Activated naive CD4-positive, alpha-beta T cell (primary cell): ENCODE measurements around the gene ROR1.

Experiments used
- DNase-seq, 4 experiments: peaks; one replicate each; lab custom pipeline; 2025; lab: John Stamatoyannopoulos, UW

Gene ROR1

GRCh38 chr1:64060611-64061302, 286.9 kb downstream of the ROR1 start:
- DNase-seq: no peak

- DNase-seq: no peak
Observed at GRCh38 chr1:64061430-64062104, 287.8 kb downstream of the ROR1 start.

GRCh38 chr1:64062529-64062928, 288.7 kb downstream of the ROR1 start:
- DNase-seq: no peak

DNA sequence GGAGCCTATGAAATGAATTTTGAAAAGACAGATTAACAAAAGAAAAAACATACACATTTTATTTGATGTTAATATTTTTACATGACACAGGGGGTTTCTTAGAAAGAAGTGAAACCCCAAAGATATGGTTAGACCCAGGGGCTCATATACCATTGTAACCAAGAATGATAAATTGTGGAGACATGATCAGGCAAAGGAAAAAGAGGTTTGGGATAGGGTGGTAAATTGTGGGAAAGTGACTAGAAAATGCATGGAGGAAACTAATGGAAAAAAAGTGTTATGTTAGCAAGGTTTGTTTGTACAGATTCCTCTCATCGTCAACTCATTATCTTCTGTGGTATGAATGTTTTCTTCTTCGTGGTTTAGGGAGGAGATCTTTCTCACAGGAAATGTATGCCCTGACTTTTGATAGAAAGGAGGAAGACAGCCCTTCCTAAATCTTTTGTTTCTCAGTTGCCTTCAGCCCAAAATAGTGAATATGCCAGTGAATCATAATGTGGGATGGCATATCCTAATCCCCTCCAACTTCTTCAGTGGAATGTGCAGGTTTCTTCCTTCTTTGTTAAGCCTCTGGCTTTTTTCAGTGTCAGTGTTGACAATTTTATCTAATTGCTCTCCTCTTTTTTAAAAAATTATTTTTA, 289.2 kb downstream of the ROR1 start:
- no peak for DNase-seq

- no peak for DNase-seq
Observed at GRCh38 chr1:64065571-64065970, 291.8 kb downstream of the ROR1 start.

DNA sequence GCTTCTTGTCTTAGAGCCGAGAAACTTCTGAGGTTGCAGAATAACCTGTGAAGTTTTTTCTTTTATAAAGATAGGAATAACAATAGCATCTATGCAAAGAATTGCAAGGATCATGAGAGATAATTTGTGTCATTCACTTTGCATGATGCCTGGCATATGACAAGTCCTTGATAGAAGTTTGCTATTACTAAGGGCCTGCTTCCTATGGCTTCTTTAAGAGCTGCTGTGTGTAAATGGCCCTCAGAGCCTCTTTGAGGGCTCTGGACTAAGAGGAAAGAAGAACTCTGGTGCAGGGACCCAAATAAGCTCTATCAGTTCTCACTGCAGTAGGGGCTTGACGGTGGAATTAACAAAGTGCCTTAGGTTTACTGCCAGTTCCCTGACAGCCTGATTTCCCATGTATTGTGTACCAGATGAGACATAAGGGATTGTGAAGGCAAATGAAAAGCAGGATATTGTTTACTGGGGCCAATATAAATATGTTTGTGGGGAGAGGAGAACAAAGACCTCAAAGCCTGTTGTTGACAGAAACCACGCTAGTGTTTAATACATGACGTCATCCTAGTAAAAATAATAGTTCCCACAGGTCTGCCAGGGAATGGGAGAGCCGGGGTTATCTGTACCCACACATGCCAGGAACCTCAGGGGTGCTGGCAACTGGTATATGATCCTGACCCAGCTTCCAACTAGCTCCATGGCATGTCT, 298.4 kb downstream of the ROR1 start:
- DNase-seq: no peak

GRCh38 chr1:64073705-64074104, 299.9 kb downstream of the ROR1 start:
- DNase-seq: no peak

- no peak for DNase-seq
Observed at GRCh38 chr1:64074767-64075166, 300.9 kb downstream of the ROR1 start.

DNA sequence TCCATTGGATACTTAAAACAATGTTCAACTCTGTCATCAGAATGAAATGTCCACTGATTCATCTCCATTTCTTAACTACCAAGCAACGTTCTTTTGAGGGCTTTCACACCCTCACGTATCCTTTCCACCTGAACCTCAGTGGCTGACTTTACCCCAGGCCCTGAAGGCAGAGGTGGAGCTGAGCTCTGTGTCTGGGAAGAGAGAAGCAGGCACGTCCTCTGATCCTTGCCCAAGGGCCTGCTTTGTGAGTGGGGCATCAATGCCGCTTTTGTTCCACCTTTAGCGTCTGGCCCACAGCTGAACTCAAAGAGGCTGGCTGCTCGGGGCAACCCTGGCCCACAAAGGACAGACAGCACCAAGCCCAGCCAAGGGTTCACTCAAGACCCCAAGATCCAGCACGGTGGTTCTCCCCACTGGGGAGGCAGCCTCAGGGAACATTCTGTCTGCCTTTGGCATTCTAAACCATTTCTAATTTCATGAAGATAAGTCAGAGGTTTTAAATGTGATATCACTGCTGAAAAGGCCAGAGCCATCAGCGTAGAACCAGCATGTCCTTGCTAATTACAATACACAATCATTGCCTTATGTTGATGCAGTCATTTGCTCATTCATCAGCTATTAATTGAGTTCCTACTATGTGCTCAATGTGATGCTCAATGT, 303.6 kb downstream of the ROR1 start:
- DNase-seq: no peak

DNA sequence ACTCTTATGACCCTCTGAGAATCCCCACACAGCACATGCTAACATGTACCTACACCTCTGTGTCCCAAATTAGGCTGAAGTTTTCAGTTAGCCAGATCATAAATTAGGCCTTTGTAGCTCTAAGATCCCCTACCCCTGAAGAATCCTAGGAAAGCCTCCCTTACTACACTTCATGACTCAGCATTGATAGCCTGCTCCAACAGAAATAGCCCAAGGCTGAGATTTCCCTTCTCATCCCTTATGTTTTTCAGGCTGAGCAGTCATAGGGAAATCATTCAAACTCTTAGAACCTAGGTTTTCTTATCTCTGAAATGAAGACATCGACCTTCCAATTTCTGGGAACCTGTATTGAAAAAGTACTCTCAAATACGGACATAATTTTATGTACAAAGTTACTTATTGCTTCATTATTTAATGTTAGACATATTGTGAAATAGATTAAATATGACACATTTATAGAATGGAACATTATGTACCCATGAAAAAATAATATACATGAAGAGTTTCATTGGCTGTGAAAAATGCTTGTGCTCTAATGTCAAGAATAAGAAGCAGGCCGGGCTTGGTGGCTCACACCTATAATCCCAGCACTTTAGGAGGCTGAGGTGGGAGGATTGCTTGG, 307.2 kb downstream of the ROR1 start:
- no peak for DNase-seq

- no peak for DNase-seq
Observed at GRCh38 chr1:64082459-64082858, 308.6 kb downstream of the ROR1 start.

- DNase-seq: no peak
Observed at GRCh38 chr1:64084451-64084850, 310.6 kb downstream of the ROR1 start.

GRCh38 chr1:64087768-64088167, 314.0 kb downstream of the ROR1 start:
- no peak for DNase-seq

DNA sequence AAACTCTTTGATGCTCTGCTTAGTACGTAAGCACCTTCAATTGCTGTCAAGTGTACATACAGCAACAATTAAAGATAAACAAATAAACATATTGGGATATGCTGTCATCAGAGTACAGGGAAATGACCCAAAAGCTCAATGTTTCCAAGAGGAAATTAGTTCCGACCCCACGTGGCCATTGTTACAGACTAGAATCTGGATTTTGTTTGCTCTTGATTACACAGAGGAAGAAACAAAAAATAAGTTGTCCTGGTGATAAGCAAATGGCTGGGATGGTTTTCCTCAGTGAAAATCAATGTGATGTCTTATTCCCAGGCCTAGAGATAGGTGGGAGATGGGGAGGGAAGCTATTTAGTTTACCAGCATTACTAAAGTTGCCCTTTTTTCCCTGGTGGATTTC, 316.6 kb downstream of the ROR1 start:
- no peak for DNase-seq

- no peak for DNase-seq
Observed at GRCh38 chr1:64092851-64093371, 319.1 kb downstream of the ROR1 start.

DNA sequence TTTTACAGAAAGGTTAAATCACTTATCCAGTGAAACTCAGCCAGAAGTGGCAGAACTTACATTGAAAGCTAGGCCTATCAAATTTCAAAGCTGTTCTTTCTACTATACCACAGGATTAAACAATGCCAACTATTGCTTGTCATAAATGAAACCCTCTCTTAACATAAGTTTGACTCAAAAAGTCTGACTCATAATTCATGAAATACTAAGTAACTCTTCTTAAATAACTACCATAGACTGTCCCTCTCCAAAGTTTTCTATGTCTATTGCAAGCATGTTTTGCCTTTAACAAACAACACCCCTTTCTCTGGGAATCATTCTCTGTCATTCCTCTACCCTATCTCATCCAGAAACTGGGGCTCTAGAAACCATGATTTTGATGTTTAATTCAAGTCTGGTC, 320.1 kb downstream of the ROR1 start:
- no peak for DNase-seq

- DNase-seq: no peak
Observed at GRCh38 chr1:64095832-64096231, 322.0 kb downstream of the ROR1 start.

DNA sequence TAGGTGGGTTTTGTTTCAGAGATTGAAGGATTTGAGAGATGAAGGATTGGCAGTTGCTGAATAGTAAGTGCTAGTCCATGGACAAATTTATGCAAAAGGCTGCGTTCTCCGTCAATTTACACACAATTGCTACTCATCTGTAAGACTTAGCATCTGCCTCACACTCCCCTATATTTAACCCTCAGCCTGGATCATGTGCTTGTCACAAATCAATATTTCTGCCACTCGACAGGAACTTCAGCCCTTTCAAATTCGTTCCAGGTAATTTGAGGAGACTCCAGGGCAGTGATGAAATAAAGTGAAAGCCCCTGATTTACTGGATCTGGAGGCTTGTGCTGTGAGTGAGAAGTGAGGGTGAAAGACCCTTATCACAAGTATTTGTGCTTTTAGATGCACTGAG, 324.0 kb downstream of the ROR1 start:
- no peak for DNase-seq

GRCh38 chr1:64098436-64098835, 324.6 kb downstream of the ROR1 start:
- DNase-seq: no peak

GRCh38 chr1:64098846-64099582, 325.2 kb downstream of the ROR1 start:
- DNase-seq: no peak

DNA sequence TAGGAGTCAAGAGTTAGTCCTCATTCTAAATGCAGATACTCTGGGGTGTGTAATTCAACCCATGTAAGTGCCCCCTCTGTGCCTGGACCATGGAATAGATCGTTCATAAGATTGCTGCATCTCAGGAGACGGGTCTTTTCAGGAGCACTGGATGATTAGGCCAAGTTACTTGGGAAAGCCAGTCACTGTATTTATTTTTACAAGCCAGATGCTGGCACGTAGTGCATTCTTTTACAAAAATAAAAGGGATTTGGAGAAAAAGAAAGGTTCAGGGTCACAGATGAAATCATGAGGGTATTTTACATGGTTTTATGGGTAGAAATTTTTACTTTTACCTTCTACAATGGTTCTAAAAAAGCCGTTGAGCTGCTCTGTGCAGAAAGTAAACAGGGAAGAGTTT, 327.0 kb downstream of the ROR1 start:
- no peak for DNase-seq
